HG03469 (cell line): ENCODE measurements around the gene FBXW12.
A peak's percentile ranks its signal among the peaks of the same experiment; 100 is the strongest.

Source experiments
- ATAC-seq: cut with Tn5 transposase; IDR thresholded peaks from one replicate; pipeline ENCODE4 v1.9.1; 2021; ENCODE audit warnings: mild to moderate bottlenecking, moderate library complexity, moderate number of reproducible peaks; ENCODE audit not compliant: unreplicated experiment

FBXW12 gene

GRCh38 chr3:48434591-48435222 lies 62.7 kb downstream of the FBXW12 start:
- ATAC-seq, result no peak

GRCh38 chr3:48435223-48435595 lies 63.2 kb downstream of the FBXW12 start:
- ATAC-seq, result no peak

GRCh38 chr3:48435774-48436476 lies 63.9 kb downstream of the FBXW12 start:
- no peak for ATAC-seq

GRCh38 chr3:48436477-48436787 lies 64.4 kb downstream of the FBXW12 start:
- ATAC-seq, result no peak

- no peak for ATAC-seq
These were observed 64.8 kb downstream of the FBXW12 start for GRCh38 chr3:48436855-48437254.

GRCh38 chr3:48437812-48438211 lies 65.8 kb downstream of the FBXW12 start:
- no peak for ATAC-seq

- ATAC-seq, result peak; percentile 86
These were observed 68.0 kb downstream of the FBXW12 start, which contains the start of the genes CCDC51 and TMA7 for GRCh38 chr3:48439820-48440589. Gene CCDC51, minus strand, starts transcription at chr3:48440119. Its CDS starts 4,991 bp downstream, at chr3:48435128. Gene TMA7, plus strand, starts transcription at chr3:48440257. Its CDS starts 40 bp downstream, at chr3:48440297.

- no peak for ATAC-seq
These were observed 68.6 kb downstream of the FBXW12 start for GRCh38 chr3:48440590-48440958.

- no peak for ATAC-seq
These were observed 69.9 kb downstream of the FBXW12 start for GRCh38 chr3:48441940-48442339.
